ENCODE results near the gene DOCK4. TPM values are rescaled to one million over a fixed set of nuclear protein-coding genes. Genes with fewer than 3 reads are reported as not detected.
A peak's percentile ranks its signal among the peaks of the same experiment; 100 is the strongest.
"Not testable (repeated sequence)": the region's sequence is repeated elsewhere in the genome, so short reads cannot be mapped to it uniquely, and the experiment has no call there.

Gene DOCK4
- total RNA-seq, 1 experiment from 2014 or later: 31.4 TPM

DNA sequence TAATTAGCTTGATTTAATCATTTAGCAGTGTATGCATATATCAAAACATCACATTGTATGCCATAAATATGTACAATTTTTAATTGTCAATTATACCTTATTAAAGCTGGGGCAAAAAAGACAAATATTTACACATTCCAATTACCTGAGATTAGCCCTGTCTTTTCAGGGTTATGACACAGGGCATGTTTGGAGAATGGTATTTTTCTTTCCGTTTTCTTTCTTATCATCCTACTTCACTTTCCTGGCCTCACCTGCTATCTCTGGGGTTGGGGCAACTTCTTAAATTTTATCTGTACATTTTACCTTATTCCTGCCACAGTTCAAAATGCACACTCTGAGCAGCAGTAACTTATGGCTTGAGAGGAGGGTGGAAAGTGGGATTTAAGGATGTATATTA, 285.9 kb downstream of the DOCK4 start:
- H3K4me3 Mint-ChIP-seq (ENCODE audit: unreplicated experiment): no peak overlapping the region
- peaks cover 11% of the 10 kb centered on the region for H3K4me1 Mint-ChIP-seq (ENCODE audit: insufficient read depth, unreplicated experiment)
- no peak overlapping the region for H3K27ac Mint-ChIP-seq (ENCODE audit: low read depth, unreplicated experiment)
- BruUV-seq (replicated peaks): no TSS peak
- ChIA-PET POLR2A (no interaction called here), CTCF (no interaction called here)
- no peaks in the 10 kb centered on the region for H3K27me3 Mint-ChIP-seq (ENCODE audit: insufficient read depth, unreplicated experiment)
- H3K9me3 Mint-ChIP-seq (ENCODE audit: unreplicated experiment): no peaks in the 10 kb centered on the region
- TF ChIP-seq, protein P1, sequence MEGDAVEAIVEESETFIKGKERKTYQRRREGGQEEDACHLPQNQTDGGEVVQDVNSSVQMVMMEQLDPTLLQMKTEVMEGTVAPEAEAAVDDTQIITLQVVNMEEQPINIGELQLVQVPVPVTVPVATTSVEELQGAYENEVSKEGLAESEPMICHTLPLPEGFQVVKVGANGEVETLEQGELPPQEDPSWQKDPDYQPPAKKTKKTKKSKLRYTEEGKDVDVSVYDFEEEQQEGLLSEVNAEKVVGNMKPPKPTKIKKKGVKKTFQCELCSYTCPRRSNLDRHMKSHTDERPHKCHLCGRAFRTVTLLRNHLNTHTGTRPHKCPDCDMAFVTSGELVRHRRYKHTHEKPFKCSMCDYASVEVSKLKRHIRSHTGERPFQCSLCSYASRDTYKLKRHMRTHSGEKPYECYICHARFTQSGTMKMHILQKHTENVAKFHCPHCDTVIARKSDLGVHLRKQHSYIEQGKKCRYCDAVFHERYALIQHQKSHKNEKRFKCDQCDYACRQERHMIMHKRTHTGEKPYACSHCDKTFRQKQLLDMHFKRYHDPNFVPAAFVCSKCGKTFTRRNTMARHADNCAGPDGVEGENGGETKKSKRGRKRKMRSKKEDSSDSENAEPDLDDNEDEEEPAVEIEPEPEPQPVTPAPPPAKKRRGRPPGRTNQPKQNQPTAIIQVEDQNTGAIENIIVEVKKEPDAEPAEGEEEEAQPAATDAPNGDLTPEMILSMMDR (IDR thresholded peaks at IDR 0.05; ENCODE audit: unreplicated experiment): no peak
- no peak for DNase-seq (ENCODE audit: unreplicated experiment)
- no peaks in the 10 kb centered on the region for H3K36me3 Mint-ChIP-seq (ENCODE audit: insufficient read depth, unreplicated experiment)
- intact Hi-C loops (cut with micrococcal nuclease): loop anchor here (10.0 kb wide), 1 partner anchor 494 kb away; no protein-coding TSS in a partner anchor

DNA sequence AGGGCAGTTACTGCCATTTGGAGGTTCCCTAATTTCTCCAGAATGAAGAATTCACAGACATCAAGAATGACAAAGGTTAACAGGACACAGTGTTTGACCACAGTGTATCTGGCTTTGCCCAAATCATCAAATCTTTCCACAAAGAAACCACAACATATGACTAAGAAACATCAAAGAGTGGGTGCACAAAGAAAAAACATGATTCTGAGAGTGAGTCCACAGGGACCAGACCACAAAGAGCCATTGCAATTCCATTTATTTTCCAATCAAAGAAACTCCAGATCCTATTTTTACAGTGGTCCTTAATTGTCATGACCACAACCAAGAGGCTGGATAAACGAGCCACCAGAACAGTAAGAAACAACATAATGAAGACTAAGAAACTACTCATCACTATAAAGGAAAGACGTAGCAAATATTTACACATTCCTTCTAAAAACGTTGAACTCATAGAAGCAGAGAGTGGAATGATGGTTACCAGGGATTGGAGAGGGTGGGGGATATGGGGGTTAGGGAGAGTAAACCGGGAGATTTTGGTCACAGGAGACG, 286.5 kb downstream of the DOCK4 start:
- Mint-ChIP-seq H3K36me3 (ENCODE audit: insufficient read depth, unreplicated experiment) (no peaks in the 10 kb centered on the region), H3K4me3 (ENCODE audit: unreplicated experiment) (no peak overlapping the region), H3K27ac (ENCODE audit: low read depth, unreplicated experiment) (no peak overlapping the region), H3K9me3 (ENCODE audit: unreplicated experiment) (no peaks in the 10 kb centered on the region), H3K4me1 (ENCODE audit: insufficient read depth, unreplicated experiment) (peaks cover 11% of the 10 kb centered on the region), H3K27me3 (ENCODE audit: insufficient read depth, unreplicated experiment) (no peaks in the 10 kb centered on the region)
- POLR2A ChIA-PET: no interaction called here
- intact Hi-C loops (cut with micrococcal nuclease): loop anchor here (10.0 kb wide), 1 partner anchor 495 kb away; no protein-coding TSS in a partner anchor
- peak; percentile 23 for DNase-seq (ENCODE audit: unreplicated experiment)
- no TSS peak for BruUV-seq (replicated peaks)
- TF ChIP-seq, protein P1 (IDR thresholded peaks at IDR 0.05; ENCODE audit: unreplicated experiment): no peak
- CTCF ChIA-PET: no interaction called here

DNA sequence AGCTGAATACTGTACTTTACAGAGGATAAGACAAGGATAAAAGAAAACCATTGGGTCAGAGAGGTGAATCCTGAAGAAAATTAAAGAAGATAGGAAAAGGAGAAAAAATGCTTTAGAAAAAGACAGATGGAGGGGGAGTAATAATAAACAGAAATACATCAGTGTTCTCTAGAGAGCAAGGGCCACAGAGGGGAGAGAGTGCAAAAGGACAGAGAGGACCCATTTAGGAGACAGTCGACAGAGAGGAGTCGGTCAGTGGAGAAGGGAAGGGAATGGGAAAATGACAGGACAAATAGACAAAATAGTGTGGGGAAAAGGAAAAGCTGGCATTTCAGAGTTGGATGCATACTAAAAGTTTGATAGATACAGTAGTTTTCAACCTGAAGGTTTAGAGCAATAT, 287.0 kb downstream of the DOCK4 start:
- peaks cover 11% of the 10 kb centered on the region for H3K4me1 Mint-ChIP-seq (ENCODE audit: insufficient read depth, unreplicated experiment)
- BruUV-seq (replicated peaks): no TSS peak

DNA sequence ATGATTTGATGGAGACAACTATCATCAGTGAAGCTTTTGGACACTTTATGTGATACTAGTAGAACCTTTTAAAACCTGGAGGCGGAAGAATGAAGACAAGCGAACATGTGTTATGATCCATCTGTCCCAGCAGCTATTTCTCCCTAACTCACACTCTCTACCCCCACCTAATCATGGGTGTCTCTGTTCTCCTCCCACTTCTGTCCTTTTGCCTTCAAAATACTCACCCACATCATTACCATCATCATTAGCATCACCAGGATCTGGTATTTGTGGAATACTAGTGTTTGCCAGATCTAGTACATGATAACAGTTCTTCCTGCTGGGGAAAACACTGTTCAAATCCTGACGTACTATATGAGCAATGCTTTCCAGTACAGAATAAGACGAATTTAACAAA, 287.7 kb downstream of the DOCK4 start:
- DNase-seq (ENCODE audit: unreplicated experiment): no peak
- H3K36me3 Mint-ChIP-seq (ENCODE audit: insufficient read depth, unreplicated experiment): peaks cover 4% of the 10 kb centered on the region
- H3K9me3 Mint-ChIP-seq (ENCODE audit: unreplicated experiment): no peaks in the 10 kb centered on the region
- H3K4me1 Mint-ChIP-seq (ENCODE audit: insufficient read depth, unreplicated experiment): peaks cover 11% of the 10 kb centered on the region
- no peak overlapping the region for H3K4me3 Mint-ChIP-seq (ENCODE audit: unreplicated experiment)
- POLR2A ChIA-PET: interaction anchor here (0.6 kb wide), 1 partner anchor 129 kb away, joined by 6 read pairs; no protein-coding TSS in a partner anchor
- CTCF ChIA-PET: no interaction called here
- TF ChIP-seq, protein P1 (IDR thresholded peaks at IDR 0.05; ENCODE audit: unreplicated experiment): no peak
- intact Hi-C loops (cut with micrococcal nuclease): no loop called here
- H3K27ac Mint-ChIP-seq (ENCODE audit: low read depth, unreplicated experiment): no peak overlapping the region
- BruUV-seq (replicated peaks): no TSS peak
- H3K27me3 Mint-ChIP-seq (ENCODE audit: insufficient read depth, unreplicated experiment): no peaks in the 10 kb centered on the region

More for the DNA sequence above, 287.0 kb downstream of the DOCK4 start:
- DNase-seq (ENCODE audit: unreplicated experiment): no peak
- H3K36me3 Mint-ChIP-seq (ENCODE audit: insufficient read depth, unreplicated experiment): peaks cover 3% of the 10 kb centered on the region
- no peak overlapping the region for H3K27ac Mint-ChIP-seq (ENCODE audit: low read depth, unreplicated experiment)
- TF ChIP-seq, protein P1 (IDR thresholded peaks at IDR 0.05; ENCODE audit: unreplicated experiment): no peak
- ChIA-PET POLR2A (interaction anchor here (0.6 kb wide), 1 partner anchor 130 kb away, joined by 6 read pairs; no protein-coding TSS in a partner anchor), CTCF (no interaction called here)
- no peak overlapping the region for H3K4me3 Mint-ChIP-seq (ENCODE audit: unreplicated experiment)
- H3K27me3 Mint-ChIP-seq (ENCODE audit: insufficient read depth, unreplicated experiment): no peaks in the 10 kb centered on the region
- no peaks in the 10 kb centered on the region for H3K9me3 Mint-ChIP-seq (ENCODE audit: unreplicated experiment)
- intact Hi-C loops (cut with micrococcal nuclease): no loop called here

DNA sequence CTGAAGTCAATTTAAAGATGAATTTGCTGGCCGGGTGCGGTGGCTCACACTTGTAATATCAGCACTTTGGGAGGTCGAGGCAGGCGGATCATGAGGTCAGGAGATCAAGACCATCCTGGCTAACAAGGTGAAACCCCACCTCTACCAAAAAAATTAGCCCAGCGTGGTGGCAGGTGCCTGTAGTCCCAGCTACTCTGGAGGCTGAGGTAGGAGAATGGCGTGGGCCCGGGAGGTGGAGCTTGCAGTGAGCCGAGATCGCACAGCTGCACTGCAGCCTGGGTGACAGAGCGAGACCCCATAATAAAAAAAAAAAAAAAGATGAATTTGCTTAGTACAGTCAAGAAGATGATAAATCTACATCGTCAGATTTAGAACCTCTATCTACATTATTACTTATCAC, 288.8 kb downstream of the DOCK4 start:
- H3K9me3 Mint-ChIP-seq (ENCODE audit: unreplicated experiment); H3K27me3 Mint-ChIP-seq (ENCODE audit: insufficient read depth, unreplicated experiment); H3K27ac Mint-ChIP-seq (ENCODE audit: low read depth, unreplicated experiment); H3K36me3 Mint-ChIP-seq (ENCODE audit: insufficient read depth, unreplicated experiment); DNase-seq (ENCODE audit: unreplicated experiment); POLR2A ChIA-PET; H3K4me3 Mint-ChIP-seq (ENCODE audit: unreplicated experiment); BruUV-seq (replicated peaks); intact Hi-C loops (cut with micrococcal nuclease): not testable (repeated sequence)
- CTCF ChIA-PET: interaction anchor here (1.1 kb wide), 1 partner anchor 10 kb away, joined by 3 read pairs; no protein-coding TSS in a partner anchor
- peaks cover 11% of the 10 kb centered on the region for H3K4me1 Mint-ChIP-seq (ENCODE audit: insufficient read depth, unreplicated experiment)

Measured in MCF 10A (cell line).